Dermis microvascular lymphatic vessel endothelial cell (primary cell): ENCODE measurements around the gene ZNRF1. TPM values are rescaled to one million over a fixed set of nuclear protein-coding genes. Genes with fewer than 3 reads are reported as not detected.
"Not testable (repeated sequence)": the region's sequence is repeated elsewhere in the genome, so short reads cannot be mapped to it uniquely, and the experiment has no call there.

Experiments used
- DNase-seq, 2 donors: peaks; one replicate each; pipeline versions ENCODE4 v3.0.0 to v3.0.0-alpha.2; 2010; ENCODE audit warnings: low read depth in 2 of 2
- total RNA-seq: library from RNA; depleted of rRNA; stranded (reverse); fragments of >200 nt; gene quantifications from 2 replicates; pipeline ENCODE4 v1.2.1, GENCODE V29; 2014

The ZNRF1 gene
- total RNA-seq, 1 donor from 2014 or later: 9.2 TPM

DNA sequence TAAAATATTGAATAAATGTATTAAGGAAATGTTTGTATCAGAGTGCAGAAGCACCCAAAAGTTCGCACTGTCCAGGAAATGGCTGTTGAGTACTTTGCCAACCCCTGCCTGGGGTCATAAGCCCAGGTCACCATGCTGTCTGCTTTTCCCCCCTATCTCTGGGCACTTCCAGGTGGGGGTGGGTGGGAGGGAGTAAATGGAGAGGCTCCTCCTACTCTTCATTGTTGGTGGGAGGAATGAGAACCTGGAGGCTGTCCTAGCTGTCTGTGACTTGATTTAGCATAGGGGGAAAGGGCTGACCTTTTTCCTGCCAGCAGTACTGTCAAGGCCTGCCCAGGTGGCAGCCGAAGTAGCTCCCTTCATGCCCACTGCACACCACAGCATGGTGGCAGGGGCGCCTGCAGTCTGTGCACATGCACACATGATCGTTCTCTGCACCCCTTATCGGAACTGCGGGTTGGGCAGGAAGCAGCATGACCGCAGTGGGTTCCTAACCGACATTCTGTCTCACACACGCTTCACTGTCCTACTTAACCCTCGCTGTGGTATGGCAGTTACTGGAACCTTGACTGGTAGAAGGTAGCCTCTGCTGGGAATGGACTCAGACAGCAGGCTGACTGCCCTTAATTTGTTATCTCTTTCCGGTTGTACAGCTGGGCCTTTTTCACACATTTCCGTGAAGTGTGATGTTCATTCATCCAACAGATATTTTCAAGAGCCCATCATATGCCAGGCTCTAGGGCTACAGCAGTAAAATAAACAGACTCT lies 76.3 kb downstream of the ZNRF1 start:
- peak in 1 of 2 donors; percentile 46 for DNase-seq

DNA sequence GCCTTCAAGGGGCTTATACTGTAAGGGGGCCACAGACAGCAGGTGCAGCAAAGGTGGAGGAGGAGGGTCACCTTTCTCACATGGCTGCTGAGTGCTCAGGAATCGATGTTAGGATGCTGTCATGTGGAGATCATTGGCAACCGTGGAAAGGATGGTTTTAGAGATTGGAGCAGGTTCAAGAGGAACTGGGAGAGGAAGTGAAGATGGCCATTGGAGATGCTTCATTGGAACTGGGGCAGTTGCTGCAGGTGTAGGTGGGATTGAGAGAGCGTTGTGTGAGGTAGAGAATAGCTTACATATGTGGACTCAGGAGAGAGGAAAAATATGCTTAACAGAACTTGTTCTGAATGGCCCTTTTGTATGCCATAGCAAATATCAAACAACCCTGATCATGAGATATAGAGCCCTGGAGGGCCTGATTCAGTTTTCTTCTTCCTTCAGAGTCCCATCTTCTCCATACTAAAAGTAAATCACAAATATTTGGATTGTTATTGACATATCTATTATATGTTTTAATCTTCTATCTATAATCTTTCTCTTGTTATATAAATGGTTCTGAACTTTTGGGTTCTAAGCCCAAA lies 77.0 kb downstream of the ZNRF1 start:
- DNase-seq: no peak

DNA sequence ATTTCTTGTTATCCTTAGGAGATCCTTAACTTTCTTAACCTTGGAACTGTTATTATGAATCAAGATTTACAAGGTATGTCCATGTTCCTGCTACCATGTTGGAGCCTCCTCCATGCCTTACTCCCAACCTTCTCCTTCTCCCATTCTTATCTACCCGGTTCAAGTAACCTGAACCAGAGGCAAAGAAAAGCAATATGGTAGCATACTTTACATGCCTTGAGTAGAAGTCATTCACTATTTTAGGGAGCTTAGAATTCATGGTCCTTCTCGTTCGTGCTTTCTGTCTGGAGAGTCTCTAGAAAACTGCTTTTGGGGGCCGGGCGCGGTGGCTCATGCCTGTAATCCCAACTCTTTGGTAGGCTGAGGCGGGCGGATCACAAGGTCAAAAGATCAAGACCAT lies 80.1 kb downstream of the ZNRF1 start:
- no peak for DNase-seq

GRCh38 chr16:75079346-75079926 lies 80.6 kb downstream of the ZNRF1 start:
- DNase-seq: no peak

DNA sequence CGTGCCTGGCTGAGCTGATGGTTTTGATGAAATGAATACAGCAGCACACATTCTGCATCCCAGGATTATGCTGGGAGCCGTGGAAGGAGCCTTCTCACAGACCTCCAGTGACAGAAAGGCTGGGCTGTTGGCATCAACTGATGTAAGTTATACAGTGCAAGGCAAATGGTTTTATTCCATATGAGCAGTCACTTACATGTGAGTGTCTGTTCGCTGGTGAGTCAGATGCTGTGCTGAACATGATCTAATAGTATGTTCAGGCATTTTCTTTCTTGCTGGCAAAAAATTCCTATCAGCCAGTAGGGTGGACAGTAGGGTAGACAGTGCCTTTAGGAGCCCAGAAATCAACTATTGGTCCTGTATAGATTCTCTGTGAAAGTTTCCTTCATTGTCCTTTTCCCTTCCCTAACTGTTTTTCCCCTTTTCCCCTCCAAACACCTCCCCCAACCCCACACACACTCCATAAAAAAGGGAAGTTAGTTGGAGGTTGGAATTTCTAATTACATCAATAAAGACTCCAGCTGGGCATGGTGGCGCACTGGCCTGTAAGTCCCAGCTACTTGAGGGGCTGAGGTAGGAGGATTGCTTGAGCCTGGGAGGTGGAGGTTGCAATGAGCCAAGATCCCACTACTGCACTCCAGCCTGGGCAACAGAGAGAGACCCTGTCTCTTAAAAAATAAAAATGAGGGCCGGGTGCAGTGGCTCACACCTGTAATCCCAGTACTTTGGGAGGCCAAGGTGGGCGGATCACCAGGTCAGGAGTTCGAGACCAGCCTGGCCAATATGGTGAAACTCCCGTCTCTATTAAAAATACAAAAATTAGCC lies 81.6 kb downstream of the ZNRF1 start:
- no peak for DNase-seq

GRCh38 chr16:75081179-75081859 lies 82.5 kb downstream of the ZNRF1 start:
- DNase-seq: no peak

DNA sequence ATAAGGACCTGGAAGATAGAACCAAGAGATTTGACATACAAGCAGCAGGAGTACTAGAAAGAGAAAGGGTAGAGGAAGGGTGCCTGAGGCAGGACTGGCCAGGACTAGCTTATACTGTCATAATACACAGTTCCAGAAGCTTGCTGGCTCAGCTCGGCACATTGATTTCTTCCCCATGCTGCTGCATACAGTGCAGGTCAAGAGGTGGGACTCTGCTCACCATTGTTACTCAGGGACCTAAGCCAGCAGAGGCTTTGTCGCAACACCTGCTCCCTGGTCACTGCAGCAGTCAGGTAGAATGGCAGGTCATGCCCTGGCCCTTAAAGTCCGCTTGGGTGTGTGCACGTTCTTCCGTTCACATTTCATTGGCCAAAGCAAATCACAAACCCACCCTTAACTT lies 85.0 kb downstream of the ZNRF1 start:
- no peak for DNase-seq

GRCh38 chr16:75085556-75085955 lies 86.7 kb downstream of the ZNRF1 start:
- DNase-seq: no peak

- DNase-seq: peak in 1 of 2 donors; percentile 42
These were observed 87.5 kb downstream of the ZNRF1 start for GRCh38 chr16:75086281-75086680.

DNA sequence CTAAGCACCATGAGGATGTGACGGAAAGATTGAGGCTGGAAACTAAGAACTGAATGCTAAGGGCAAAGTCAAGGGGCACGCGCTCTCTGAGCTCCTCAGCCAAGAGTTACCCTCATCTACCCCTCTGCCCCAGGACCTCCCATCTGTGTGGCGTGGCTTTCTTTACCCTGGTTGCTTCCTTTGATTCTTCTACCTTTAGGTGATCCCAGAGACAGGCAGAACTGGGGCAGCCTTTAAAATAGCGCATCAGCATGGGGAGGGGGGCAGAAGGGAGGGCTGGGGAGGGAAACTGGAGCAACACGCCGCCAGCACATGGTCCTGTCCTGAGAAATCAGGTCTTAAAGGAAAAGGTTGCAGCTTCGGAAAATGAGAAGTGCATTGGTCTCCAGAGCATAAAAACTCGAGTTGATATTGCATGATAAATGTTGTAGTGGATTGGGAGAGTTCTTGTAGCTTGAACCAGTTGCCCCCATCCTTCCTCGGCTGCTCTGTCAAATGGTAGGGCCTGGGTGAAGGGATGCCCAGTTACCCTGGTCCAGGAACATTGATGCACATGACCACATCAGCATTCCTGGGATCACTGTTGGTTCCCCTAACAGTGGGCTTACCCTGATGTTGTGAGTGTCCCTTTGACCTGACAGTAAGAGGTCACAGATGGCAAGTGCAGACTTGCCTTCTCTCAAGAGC lies 88.0 kb downstream of the ZNRF1 start:
- DNase-seq: no peak

- peak; percentile 73 to 99 for DNase-seq
These were observed 88.7 kb downstream of the ZNRF1 start for GRCh38 chr16:75087375-75087979.

DNA sequence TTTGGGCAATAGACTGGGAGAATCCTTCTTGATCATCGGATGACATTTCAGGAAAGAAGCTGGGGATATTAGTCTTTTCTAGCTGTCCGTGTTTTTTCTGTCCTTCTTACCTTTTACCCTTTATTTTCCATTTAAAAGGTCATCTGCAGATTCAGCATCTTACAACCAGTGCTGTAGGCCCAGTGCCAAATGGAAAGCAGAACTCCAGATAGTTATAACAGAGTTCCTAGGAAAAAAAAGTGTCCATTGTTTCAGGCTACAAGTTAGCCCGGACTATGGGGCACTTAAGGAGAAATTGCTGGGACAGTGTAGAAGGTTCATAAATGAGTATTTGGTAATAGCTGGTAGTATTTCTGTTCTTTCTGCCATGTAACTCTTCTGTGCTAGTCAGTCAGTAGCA lies 89.4 kb downstream of the ZNRF1 start:
- DNase-seq: peak in 1 of 2 donors; percentile 69

DNA sequence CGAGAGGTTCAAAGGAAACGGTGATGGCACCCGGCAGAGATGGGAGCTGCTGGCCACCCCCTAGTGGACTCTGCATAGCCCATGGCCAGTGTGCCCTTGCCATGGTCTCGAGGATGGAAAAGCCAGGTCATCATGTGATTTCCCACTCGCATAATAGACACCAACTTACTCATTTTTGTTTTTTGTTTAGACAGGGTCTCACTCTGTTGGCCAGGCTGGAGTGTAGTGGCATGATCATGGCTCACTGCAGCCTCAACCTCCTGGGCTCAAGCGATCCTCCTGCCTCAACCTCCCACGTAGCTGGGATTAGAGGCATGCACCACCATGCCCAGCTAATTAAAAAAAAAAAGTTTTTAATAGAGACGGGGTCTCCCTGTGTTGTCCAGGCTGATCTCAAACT lies 90.1 kb downstream of the ZNRF1 start:
- no peak for DNase-seq

DNA sequence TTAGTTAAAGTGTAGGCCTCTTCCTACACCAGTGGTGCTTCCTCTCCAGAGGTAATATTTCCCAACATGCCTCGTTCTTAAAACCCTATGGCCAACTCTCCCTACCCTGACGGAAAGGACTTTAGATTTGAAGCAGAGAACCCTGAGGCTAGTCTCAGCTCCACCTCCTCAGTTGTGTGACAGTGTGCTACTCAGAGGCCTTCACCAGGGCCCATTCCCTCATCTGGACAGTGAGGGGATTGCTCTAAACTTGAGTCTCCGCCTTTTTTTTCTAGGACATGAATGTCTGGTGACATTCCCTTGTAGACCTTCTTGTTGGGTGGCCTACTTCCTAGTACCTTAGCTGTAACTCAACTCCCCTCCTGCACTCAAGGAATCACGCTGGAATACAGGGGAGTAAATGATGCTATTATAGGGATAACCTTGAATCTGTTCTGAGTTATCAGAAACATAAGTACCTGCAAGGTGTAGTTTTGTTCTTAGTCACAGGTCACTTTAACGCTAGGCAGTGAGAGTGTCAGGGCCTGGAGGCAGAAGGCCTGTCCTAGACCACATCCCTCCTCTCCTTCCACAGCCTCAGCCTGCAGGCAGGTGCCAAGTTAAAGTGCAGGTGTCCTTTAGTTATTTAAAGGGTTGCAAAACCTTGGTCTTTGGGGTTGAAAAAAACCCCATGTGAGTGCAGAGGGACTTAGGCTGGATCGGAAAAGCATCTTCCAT lies 90.8 kb downstream of the ZNRF1 start:
- DNase-seq: no peak

GRCh38 chr16:75090899-75091298 lies 92.1 kb downstream of the ZNRF1 start:
- DNase-seq: not testable (repeated sequence)

- DNase-seq: not testable (repeated sequence)
These were observed 92.8 kb downstream of the ZNRF1 start for GRCh38 chr16:75091619-75092018.

DNA sequence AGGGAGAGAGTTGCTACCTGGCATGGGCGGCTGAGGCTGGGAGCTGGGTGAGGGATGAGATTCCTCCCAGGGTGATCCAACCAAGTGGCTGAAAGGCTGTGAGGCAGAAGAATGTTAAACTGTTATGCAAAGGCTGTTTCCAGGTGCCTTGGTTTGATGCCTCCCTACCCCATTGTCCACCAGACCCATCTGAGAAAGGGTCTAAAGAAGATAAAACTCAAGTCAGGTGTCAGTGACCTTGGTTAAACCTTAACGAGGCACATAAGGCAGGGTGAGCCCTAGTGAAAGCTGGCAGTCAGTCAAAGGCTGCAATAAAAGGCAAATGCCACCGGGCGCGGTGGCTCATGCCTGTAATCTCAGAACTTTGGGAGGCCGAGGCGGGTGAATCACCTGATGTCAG lies 94.0 kb downstream of the ZNRF1 start:
- no peak for DNase-seq

GRCh38 chr16:75093598-75094540 lies 95.0 kb downstream of the ZNRF1 start:
- DNase-seq: no peak

DNA sequence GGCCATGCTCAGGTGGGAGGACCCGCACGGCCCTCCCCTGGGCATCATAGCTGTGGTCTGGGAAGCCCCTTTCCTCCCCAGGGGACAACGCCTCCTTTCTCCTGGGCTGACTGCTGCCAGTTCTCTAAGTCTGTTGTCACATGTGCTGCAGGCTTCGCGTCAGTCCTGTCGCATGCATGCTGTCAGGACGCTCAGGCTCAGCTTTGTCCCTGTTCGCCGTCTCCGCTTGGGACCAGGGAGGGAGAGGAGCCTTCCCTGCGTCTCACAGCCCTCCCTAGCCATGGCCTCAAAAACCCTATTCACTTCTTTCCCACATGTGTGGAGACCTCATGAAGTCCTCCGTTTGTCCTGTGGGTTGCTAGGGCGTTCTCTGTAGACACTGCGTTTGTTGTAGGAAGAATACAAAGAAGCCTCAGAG lies 96.4 kb downstream of the ZNRF1 start:
- DNase-seq: no peak
